HepG2 (cell line): ENCODE measurements around the gene RRP12. TPM values are rescaled to one million over a fixed set of nuclear protein-coding genes. Genes with fewer than 3 reads are reported as not detected.
A peak's percentile ranks its signal among the peaks of the same experiment; 100 is the strongest.

Experiments used
- ADNP ChIP-seq: sonication (generic); formaldehyde crosslinking; IDR thresholded peaks from 2 replicates; pipeline ENCODE4 v1.4.0; 2020; ENCODE audit warnings: missing genetic modification reagents
- ARID5B ChIP-seq: IDR thresholded peaks from 2 replicates; pipeline ENCODE4 v1.4.0; 2020; ENCODE audit warnings: mild to moderate bottlenecking, missing genetic modification reagents
- CC2D1A ChIP-seq: sonication (generic); formaldehyde crosslinking; IDR thresholded peaks from 2 replicates; pipeline ENCODE4 v1.8.1; 2023; ENCODE audit warnings: mild to moderate bottlenecking, missing genetic modification reagents
- CREBL2 ChIP-seq: sonication (generic); formaldehyde crosslinking; IDR thresholded peaks from 2 replicates; pipeline ENCODE4 v1.8.1; 2023; ENCODE audit warnings: missing genetic modification reagents, mild to moderate bottlenecking, borderline replicate concordance
- CREM ChIP-seq, 2 experiments: sonication (generic) in 1 of 2; formaldehyde crosslinking in 1 of 2; IDR thresholded peaks; 2 replicates each; pipeline versions ENCODE4 v1.4.0 to v1.6.1; 2016 to 2020; ENCODE audit warnings: antibody characterized with exemption in 1 of 2, mild to moderate bottlenecking in 1 of 2, missing genetic modification reagents in 1 of 2
- ETS1 ChIP-seq: sonication (generic); formaldehyde crosslinking; IDR thresholded peaks from 2 replicates; pipeline ENCODE4 v1.4.0; 2020; ENCODE audit warnings: missing genetic modification reagents
- FOXO1 ChIP-seq: sonication (generic); formaldehyde crosslinking; IDR thresholded peaks from 2 replicates; pipeline ENCODE4 v1.4.0; 2020; ENCODE audit warnings: missing genetic modification reagents
- MEF2D ChIP-seq: sonication (generic); formaldehyde crosslinking; IDR thresholded peaks from 2 replicates; pipeline ENCODE4 v1.5.1; 2020; ENCODE audit warnings: mild to moderate bottlenecking, missing genetic modification reagents
- NCOA5 ChIP-seq: sonication (generic); formaldehyde crosslinking; IDR thresholded peaks from 2 replicates; pipeline ENCODE4 v1.4.0; 2020; ENCODE audit warnings: missing genetic modification reagents
- TCF12 ChIP-seq, 2 experiments: fragments of 450-650 bp in 1 of 2; sonication (generic) in 1 of 2; formaldehyde crosslinking in 1 of 2; IDR thresholded peaks; 2 replicates each; pipeline versions ENCODE4 v1.6.1 to v1.8.0; 2017 to 2022; ENCODE audit warnings: antibody characterized with exemption in 1 of 2, mild to moderate bottlenecking in 1 of 2, missing genetic modification reagents in 1 of 2, moderate library complexity in 1 of 2
- TGIF2 ChIP-seq: IDR thresholded peaks from 2 replicates; pipeline ENCODE4 v1.6.1; 2016; ENCODE audit warnings: control low read depth, missing compliant biosample characterization
- YY1 ChIP-seq: IDR thresholded peaks from 2 replicates; pipeline ENCODE4 v1.6.1; 2011; ENCODE audit warnings: low read length, low read depth, moderate library complexity, mild to moderate bottlenecking; ENCODE audit not compliant: insufficient read depth, insufficient replicate concordance
- ZFAT ChIP-seq: sonication (generic); formaldehyde crosslinking; conservative IDR thresholded peaks from 2 replicates; pipeline ENCODE4 v1.8.1; 2023; ENCODE audit warnings: missing genetic modification reagents, inconsistent platforms
- ZFP91 ChIP-seq: sonication (generic); formaldehyde crosslinking; IDR thresholded peaks from 2 replicates; pipeline ENCODE4 v1.9.0; 2022; ENCODE audit warnings: missing genetic modification reagents, mild to moderate bottlenecking, borderline replicate concordance
- ZNF121 ChIP-seq: sonication (generic); formaldehyde crosslinking; IDR thresholded peaks from 2 replicates; pipeline ENCODE4 v1.5.0; 2020; ENCODE audit warnings: mild to moderate bottlenecking, missing genetic modification reagents
- ZNF513 ChIP-seq: sonication (generic); formaldehyde crosslinking; conservative IDR thresholded peaks from 2 replicates; pipeline ENCODE4 v1.5.0; 2020; ENCODE audit warnings: missing genetic modification reagents
- ZNF672 ChIP-seq: sonication (generic); formaldehyde crosslinking; IDR thresholded peaks from 2 replicates; pipeline ENCODE4 v1.8.1; 2022; ENCODE audit warnings: missing genetic modification reagents
- ZNF674 ChIP-seq: sonication (generic); formaldehyde crosslinking; IDR thresholded peaks from 2 replicates; pipeline ENCODE4 v1.5.0; 2020; ENCODE audit warnings: low read depth, mild to moderate bottlenecking, missing genetic modification reagents
- ZNF788 ChIP-seq: sonication (generic); formaldehyde crosslinking; IDR thresholded peaks from 2 replicates; pipeline ENCODE4 v1.5.0; 2020; ENCODE audit warnings: mild to moderate bottlenecking, missing genetic modification reagents, borderline replicate concordance
- polyA plus RNA-seq, 8 experiments: library from polyadenylated mRNA; depleted of rRNA in 3 of 8; stranded (reverse) in 7 of 8; unstranded in 1 of 8; fragments of >200 nt; fragmentation: Illumina TruSeq in 4 of 8; extraction: Trizol in 4 of 8; gene quantifications; 2 replicates each; pipeline versions ENCODE4 v1.2.1 to v1.2.3, GENCODE V29; 2011 to 2016; ENCODE audit warnings: low read depth in 4 of 8, missing spikeins in 1 of 8, mixed read lengths in 1 of 8; ENCODE audit not compliant: insufficient read depth in 1 of 8
- total RNA-seq, 5 experiments: library from RNA; depleted of rRNA; stranded (reverse); fragments of >200 nt; fragmentation: Illumina TruSeq; extraction: Trizol; gene quantifications; 2 replicates each; pipeline ENCODE4 v1.2.3, GENCODE V29; 2016; ENCODE audit warnings: low read depth in 1 of 5

Gene RRP12
- total and polyA plus RNA-seq, 2 of the 13 experiments (the other 11 are each of a cell fraction or from before 2014, with no cell fraction given), result 13.2 to 39.4 TPM

- TF ChIP-seq ARID5B (CRISPR knock-in tag) (peak; percentile 51; the same call in 1 of the 2 replicates), ETS1 (CRISPR knock-in tag) (no peak; the same call in 1 of the 2 replicates), CC2D1A (CRISPR knock-in tag) (no peak), TCF12 (IDR thresholded peaks at IDR 0.05) (no peak), TCF12 (CRISPR knock-in tag; IDR thresholded peaks at IDR 0.05) (peak; percentile 39; the same call in 1 of the 2 replicates), MEF2D (CRISPR knock-in tag) (no peak), FOXO1 (peak; percentile 63), ZNF121 (no peak), TGIF2 (CRISPR knock-in tag) (no peak; the same call in 1 of the 2 replicates), ZNF672 (no peak), NCOA5 (CRISPR knock-in tag) (no peak), ZFP91 (CRISPR knock-in tag) (peak; percentile 65; the same call in 1 of the 2 replicates), YY1 (no peak), ZFAT (CRISPR knock-in tag) (no peak), ZNF788 (CRISPR knock-in tag) (peak; percentile 35; the same call in 1 of the 2 replicates), CREBL2 (CRISPR knock-in tag) (no peak), CREM (IDR thresholded peaks at IDR 0.05) (peak; percentile 46; the same call in 1 of the 2 replicates), CREM (CRISPR knock-in tag; IDR thresholded peaks at IDR 0.05) (no peak; the same call in 1 of the 2 replicates), ADNP (no peak), ZNF513 (0 out of 2 replicates have a peak, but pooled peaks have one; percentile 65), ZNF674 (CRISPR knock-in tag) (no peak)
These were observed 66.6 kb downstream of the RRP12 start, which contains the start of gene FRAT2 (continued) for GRCh38 chr10:97334370-97335175.
